Esophagus muscularis mucosa (tissue), 3 donors: Measurements from ENCODE around the gene NPFF.

ENCODE experiments used
- POLR2AphosphoS5 ChIP-seq, 2 donors: sonication (generic); formaldehyde crosslinking; IDR thresholded peaks; one replicate each; pipeline ENCODE4 v1.6.1; 2017; ENCODE audit warnings: antibody characterized with exemption in 2 of 2
- TF ChIP-seq, protein P1 (sequence below), 3 experiments: fragments of 200-600 bp in 2 of 3; fragments of 450-650 bp in 1 of 3; sonication (generic) in 2 of 3; IDR thresholded peaks; one replicate each; pipeline ENCODE4 v1.5.1; 2017 to 2019; ENCODE audit warnings: antibody characterized with exemption in 3 of 3, mild to moderate bottlenecking in 2 of 3, moderate library complexity in 1 of 3

DNA sequence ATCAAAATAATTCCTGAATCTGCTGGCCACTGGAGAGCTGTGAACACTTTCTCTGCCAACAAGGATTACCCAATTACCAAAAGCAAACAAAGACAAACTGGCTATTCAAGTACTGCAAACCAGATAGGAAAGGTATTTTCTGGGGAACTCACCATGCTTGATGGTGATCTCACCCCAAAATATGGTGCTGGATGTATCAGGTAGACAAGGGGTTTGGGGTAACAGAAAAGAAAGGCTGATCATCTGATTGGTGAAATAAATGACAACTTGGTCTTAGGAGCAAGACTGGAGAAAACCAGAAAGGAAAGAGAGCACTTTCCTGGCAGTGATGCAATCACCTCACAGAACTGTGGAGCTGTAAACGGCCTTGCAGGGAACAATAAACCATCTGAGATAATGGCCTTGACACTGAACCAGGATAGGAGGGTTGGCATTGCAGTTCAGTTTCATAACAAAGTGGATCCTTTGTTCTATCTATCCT, 31.0 kb upstream of the NPFF start:
- TF ChIP-seq, protein P1, sequence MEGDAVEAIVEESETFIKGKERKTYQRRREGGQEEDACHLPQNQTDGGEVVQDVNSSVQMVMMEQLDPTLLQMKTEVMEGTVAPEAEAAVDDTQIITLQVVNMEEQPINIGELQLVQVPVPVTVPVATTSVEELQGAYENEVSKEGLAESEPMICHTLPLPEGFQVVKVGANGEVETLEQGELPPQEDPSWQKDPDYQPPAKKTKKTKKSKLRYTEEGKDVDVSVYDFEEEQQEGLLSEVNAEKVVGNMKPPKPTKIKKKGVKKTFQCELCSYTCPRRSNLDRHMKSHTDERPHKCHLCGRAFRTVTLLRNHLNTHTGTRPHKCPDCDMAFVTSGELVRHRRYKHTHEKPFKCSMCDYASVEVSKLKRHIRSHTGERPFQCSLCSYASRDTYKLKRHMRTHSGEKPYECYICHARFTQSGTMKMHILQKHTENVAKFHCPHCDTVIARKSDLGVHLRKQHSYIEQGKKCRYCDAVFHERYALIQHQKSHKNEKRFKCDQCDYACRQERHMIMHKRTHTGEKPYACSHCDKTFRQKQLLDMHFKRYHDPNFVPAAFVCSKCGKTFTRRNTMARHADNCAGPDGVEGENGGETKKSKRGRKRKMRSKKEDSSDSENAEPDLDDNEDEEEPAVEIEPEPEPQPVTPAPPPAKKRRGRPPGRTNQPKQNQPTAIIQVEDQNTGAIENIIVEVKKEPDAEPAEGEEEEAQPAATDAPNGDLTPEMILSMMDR (IDR thresholded peaks at IDR 0.05): no peak
- TF ChIP-seq POLR2AphosphoS5 (IDR thresholded peaks at IDR 0.05): peak; percentile 12 to 17
